Gastrocnemius medialis (tissue), 4 donors: Measurements from ENCODE around the gene ERF.

Experiments used
- CTCF ChIP-seq, 5 experiments: fragments of 450-650 bp in 3 of 5; fragments of 200-600 bp in 2 of 5; sonication (generic) in 2 of 5; IDR thresholded peaks in 4 of 5; conservative IDR thresholded peaks in 1 of 5; 1 replicate in 4 of 5; 2 replicates in 1 of 5; pipeline ENCODE4 v1.5.1; 2016 to 2019; ENCODE audit warnings: antibody characterized with exemption in 5 of 5, mild to moderate bottlenecking in 3 of 5, moderate library complexity in 3 of 5
- POLR2A ChIP-seq, 2 donors: fragments of 450-650 bp; IDR thresholded peaks; one replicate each; pipeline ENCODE4 v1.6.1; 2017; ENCODE audit warnings: antibody characterized with exemption in 2 of 2, mild to moderate bottlenecking in 2 of 2, moderate library complexity in 2 of 2

GRCh38 chr19:42206871-42207755 is 47.8 kb downstream of the ERF start:
- TF ChIP-seq POLR2A (IDR thresholded peaks at IDR 0.05) (no peak), CTCF (IDR thresholded peaks at IDR 0.05 in 4 of 5, conservative IDR thresholded peaks at IDR 0.05 in 1 of 5) (no peak)
